Fibroblast of skin of left quadriceps (primary cell): ENCODE results near the gene UNC13A.

Experiments used
- DNase-seq, 2 experiments: peaks; one replicate each; pipeline ENCODE4 v3.0.0-alpha.2; 2013; ENCODE audit warnings: low read depth in 2 of 2

Gene UNC13A

DNA sequence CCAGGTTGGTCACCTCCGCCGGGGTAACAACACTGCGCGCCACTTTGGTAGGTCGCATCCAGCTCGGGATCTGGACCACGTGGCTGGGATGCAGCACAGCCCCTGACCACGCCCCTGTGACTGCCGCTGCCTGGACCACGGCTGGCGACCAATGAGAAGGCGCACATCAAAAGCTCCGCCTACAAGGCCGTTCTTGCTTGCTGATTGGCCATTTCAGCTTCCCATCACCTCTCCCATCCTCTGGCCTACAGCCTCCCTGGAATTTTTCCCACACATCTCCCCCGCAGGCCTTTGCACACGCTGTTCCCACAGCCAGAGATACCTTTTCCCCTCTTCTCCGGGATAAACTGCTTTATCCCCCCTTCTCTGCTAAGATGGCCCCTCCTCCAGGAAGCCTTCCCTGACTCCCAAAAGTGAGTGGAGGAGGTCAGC lies 18.6 kb upstream of the UNC13A start:
- DNase-seq: peak in 1 of 2 experiments; percentile 4

DNA sequence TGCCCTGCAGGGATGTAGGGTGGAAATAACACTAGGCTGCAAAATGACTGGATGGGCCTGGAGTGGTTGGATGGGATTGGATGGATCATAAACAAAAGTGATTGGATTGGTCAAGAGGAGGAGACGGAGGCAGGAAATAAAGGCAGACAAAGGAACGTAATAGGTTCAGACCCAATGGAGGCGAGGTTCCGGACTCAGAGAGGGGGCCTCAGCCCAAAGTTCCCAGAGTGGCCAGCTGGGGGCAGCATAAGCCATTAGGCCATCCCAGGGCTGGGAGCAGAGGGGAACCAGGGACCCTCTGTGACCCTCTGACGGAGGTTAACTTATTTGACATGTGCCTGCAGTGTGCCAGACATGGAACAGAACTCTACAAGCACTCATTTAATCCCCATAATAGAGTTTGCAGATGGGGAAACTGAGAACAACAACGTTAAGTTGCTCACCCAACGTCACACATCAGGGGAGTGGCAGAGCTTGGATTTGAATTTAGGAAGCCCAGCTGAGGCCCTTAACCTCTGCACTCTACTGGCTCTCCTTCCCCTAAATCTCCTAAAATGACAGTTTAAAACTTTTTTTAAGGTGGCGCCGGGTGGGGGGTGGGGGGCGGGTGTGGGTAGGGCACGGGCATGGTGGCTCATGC lies 15.8 kb upstream of the UNC13A start:
- DNase-seq: no peak

DNA sequence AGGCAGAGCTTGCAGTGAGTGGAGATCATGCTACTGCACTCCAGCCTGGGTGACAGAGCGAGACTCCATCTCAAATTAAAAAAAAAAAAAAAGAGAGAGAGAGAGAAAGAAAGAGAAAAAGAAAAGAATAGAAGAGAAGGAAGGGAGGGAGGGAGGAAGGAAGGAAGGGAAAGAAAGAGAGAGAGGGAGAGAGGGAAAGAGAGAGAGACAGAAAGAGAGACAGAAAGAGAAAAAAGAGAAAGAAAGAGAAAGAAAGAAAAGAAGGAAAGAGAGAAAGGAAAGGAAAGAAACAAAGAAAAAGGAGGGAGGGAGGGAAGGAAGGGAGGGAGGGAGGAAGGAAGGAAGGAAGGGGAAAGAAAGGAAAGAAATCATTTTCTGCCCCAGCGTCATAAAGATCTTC lies 7.0 kb upstream of the UNC13A start:
- DNase-seq: no peak

DNA sequence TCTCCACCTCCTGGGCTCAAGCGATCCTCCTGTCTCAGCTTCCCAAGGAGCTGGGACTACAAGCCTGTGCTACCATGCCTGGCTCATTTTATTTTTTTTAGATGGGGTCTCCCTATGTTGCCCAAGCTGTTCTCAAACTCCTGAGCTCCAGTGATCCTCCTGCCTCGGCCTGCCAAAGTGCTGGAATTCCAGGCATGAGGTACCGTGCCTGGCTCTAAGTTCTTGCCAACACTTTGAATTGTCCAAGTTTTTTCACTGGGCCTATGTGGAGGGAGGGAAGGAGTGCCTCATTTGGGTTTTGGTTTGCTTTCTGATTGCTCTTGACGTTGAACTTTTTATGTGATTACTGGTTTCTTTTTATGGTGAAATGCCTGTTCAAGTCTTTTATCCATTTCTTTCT lies 4.4 kb upstream of the UNC13A start:
- no peak for DNase-seq

DNA sequence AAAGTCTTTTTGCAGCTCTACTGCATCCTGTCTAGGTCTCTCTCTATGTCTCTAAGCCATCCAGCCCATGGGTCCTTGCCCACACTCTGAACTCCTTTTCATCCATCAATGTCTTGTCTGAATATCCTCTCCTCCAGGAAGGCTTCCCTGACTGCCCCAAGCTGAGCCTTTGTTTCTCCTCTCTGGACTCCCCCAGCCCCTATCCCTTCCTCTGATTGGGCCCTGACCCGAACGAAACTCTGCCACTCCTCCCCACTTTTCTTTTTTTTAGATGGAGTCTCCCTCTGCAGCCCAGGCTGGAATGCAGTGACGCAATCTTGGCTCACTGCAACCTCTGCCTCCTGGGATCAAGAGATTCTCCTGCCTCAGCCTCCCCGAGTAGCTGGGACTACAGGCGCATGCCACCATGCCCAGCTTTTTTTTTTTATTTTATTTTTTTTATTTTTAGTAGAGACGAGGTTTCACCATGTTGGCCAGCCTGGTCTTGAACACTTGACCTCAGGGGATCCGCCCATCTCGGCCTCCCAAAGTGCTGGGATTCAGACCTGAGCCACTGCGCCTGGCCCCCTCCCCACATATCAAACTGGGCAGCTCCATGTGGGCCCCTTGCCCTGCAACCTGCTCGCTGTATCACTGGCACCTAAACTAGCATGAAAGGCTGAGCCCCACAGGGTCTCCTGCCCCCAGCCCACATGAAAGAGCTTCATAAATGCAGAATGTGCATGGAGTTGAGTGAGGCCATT lies 870 bp upstream of the UNC13A start:
- DNase-seq: no peak

DNA sequence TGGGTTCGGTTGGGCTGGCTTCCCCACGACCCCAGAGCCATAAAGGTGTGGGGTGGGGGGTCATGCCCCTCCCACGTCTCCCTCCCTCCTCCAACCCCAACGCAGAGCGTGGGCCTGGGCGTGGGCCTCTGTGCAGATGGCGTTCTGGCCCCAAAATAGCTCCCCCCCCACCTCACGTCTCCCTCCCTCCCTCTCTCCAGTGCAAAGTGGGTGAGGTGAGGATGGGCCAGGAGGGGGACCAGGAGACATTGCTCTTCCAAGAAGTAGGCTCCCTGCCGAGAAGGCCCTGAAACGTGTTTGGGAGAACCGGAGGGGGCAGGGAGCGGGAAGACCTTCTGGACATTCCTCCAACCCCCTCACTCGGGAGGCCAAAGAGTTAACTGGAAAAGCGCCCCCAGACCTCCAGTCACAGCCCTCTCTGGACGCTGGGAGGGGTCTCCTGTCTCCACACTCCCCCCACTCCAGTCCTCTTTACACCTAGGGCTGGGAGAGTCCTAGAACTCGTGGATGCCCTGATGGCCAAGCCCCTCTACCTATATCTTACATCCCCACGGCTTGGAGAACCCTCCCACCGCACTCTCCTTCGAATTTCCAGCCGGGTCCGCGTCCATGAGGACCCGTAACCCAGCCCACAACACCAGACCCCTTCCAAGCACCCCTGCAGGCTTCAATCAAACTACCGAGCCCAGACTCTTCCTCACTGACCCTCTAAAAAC lies 855 bp downstream of the UNC13A start:
- no peak for DNase-seq

DNA sequence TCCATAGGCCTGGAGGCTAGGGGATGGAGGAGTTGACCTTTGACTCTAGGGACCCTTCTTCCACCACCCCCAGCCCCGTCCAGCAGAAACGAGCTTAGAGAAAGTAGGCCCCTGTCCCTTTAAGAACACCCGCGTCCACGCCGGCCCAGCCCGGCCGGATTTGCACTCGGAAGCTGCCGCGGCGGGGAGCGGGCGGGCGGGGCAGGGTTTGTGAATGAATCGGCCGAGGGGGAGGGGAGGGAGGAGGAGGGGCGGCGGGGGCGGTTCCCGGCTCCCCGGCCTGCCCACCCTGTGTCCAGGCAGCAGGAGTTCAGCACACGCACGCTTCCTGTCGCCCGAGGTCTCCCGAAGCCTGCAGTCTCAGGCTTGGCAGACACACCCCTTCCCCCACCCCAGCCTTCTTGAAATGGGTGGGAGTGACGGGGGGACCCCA lies 1.5 kb downstream of the UNC13A start:
- DNase-seq: no peak

DNA sequence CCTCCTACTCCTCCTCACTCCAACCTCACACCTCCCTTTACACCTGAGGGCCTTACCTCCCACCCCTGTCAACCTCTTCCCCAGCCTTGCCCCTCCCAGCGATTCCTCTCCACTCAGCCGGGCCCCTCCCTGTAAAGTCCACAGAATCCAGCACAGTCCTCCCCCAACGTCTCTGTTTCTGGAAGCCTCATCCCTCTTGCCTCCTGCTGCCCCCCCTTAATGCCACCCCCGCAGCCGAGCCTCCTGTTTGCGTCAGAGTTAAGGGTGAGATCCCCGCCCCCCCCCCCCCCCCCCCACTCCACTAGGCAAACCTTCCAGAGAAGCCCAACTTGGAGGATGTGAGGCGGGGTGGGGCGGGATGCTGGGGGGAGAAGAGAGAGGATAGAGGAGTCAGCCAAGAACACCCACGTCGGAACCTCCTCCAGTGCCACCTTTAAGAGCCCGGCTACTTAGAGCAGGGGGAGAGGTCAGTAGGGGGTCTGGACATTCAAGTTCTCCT lies 2.1 kb downstream of the UNC13A start:
- no peak for DNase-seq

DNA sequence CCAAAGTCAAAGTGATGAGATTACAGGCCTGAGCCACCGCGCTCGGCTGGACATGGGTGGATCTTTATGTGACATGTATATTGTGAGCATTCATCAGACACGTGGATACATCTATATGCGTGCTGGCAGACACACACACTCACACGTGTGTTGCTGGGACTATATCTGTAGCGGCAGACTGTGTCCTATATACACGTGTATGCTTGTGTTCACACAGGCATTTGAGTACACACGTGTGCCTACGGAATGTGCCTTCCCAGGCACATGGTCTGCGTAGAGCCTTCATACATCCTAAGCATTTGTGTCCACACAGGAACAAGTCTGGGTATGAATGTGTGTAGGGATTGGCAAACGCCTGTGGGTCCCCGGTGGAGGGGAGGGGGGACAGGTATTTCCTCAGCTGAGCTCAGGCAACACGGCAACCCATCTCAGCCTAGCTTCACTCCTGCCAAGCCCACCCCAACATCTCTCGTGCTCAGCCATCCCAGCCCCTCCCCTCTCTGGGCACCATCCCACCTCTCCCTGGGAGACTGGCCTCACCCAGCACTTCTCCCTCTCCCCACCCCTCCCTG lies 2.6 kb downstream of the UNC13A start:
- DNase-seq: no peak

DNA sequence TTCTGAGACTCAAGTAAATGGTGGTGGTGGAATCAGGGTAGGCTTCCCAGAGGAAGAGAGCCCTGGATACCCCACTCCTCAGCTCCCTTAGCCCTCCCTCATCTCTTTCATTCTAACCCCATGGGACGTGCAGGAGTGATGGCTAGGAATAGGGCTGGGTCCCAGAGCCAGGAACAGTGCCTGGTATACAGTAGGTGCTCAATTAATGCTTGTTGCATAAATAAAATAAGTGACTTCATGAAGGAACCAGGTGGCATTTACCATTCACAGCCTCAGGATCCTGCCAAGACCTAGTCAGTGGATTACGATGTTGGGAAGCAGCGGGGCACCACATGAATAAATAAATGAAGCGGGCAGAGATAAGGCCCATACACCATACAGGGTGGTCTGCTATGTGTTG lies 3.9 kb downstream of the UNC13A start:
- no peak for DNase-seq

DNA sequence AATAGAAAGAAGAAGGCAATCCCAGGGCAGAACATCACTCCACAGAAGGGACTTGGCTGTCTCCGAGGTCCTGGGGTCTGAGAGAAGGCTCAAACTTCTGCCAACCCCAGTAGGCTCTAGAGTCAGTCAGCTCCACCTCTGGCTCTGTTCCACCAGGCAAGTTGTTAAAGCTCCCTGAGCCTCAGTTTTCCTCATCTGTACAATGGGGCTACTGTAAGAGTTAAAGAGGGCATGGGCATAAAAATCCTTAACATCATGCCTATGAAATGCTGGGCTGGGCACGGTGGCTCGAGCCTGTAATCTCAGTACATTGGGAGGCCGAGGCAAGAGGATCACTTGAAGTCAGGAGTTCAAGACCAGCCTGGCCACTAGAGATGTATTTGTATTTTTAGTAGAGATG lies 5.1 kb downstream of the UNC13A start:
- no peak for DNase-seq

DNA sequence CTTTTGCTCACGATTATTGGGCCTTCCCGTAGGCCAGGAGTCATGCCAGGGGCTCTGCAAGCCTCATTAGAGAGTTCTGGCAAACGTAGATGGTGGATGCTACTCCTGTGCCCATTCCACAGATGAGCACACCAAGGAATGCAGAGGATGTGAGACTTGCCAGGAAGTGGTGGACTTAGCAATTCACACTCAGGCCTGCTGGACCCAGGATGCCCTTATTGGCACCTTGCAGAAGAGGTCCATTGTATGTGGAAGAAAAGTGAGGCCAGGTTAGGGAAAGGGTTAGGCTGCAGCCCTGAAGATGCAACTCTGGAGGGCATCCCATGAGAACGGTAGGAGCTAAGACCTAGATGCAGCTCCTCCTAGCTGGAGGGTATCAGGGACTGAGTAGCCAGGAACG lies 5.9 kb downstream of the UNC13A start:
- no peak for DNase-seq

DNA sequence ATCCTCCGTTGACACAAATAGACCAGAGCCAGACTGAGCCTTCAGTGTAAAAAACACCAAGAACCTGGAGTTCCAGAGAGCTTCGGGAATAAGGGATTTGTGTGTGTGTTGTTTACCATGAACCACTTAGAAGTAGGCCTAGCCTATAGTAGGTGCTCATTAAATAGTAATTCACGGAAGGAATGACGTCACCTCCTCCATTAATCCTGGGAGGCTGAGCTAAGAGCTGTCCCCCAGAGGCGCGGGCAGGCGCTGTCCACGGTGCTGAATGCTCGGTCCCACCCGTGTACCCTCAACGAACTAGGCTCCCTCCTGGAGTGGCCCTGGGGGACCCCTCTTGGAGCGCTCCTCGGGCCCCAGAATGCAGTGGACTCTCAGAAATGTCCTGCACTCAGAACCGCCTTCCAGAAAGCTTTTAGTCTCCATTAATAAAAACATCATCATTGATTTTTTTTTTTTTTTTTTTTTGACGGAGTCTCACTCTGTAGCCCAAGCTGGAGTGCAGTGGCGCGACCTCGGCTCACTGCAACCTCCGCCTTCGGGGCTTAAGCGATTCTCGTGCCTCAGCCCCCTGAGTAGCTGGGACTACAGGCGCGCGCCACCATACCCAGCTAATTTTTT lies 6.5 kb downstream of the UNC13A start:
- DNase-seq: no peak

DNA sequence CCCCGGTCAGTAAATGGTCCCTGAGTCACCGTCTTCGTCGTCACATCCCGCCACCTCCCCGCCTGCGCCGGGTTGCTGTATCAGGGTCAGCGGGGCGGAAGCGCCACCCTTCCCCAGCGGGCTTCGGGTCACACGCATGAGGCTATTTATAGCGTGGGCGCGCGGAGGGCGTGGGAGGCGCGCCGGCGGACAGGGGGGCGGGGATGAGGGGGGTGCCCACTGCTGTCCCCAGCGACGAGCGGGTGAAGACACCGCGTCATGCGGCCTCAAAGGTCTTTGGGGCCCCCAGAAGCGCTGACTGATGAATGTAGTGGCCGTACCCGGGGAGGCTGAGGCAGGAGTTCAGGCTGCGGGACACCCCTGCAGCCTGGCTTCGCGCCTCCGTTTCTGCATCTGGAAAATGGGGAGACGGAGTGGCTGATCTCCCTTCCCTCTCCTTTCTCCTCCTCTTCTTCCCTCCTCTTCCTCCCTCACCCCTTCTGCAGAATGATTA lies 7.9 kb downstream of the UNC13A start:
- no peak for DNase-seq

DNA sequence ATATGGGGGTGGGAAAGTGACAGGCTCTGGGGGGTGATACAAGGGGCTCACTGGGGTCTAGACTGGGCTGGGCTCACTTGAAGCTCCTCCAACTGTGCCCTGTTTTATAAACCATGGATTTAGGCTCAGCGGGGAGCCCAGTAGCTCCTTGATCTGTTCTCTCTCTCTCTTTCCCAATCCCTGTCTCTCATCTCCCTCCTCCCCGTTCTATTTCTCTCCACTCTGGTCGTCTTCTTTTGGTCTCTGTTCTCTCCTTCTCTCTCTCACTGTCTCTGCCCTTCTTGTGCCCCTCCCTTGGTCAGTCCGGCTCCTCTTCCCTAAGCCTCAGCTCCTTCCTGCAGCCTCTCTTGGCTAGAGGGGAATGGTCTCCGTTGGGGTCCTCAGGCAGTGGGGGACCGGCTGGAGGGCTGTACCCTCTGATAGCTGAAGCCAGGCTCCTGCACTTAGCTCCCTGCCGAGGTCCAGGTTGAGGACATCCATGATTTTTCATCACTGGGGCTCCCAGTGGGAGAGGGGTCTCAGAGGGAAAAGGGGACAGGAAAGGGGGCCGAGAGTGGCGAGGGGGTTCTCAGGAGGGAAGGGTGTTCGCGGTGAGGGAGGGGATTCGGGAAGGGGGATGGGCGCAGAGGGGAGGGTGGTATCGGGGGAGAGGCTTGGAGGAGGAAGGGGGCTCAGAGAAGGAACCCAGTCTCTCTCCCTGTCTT lies 8.5 kb downstream of the UNC13A start:
- DNase-seq: no peak

DNA sequence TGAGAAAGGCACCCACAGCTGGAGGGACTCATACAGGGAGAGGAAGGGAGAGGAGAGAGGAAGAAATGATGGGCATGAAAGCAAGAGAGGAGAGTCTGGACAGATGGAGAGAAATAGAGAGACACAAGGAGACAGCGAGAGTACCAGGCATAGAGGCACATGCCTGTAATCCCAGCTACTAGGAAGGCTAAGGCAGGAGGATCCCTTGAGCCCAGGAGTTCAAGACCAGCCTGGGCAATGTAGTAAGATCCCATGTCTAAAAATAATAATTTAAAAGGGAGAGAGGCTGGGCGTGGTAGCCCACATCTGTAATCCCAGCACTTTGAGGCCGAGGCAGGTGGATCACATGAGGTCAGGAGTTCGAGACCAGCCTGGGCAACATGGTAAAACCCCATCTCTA lies 9.3 kb downstream of the UNC13A start:
- DNase-seq: no peak

DNA sequence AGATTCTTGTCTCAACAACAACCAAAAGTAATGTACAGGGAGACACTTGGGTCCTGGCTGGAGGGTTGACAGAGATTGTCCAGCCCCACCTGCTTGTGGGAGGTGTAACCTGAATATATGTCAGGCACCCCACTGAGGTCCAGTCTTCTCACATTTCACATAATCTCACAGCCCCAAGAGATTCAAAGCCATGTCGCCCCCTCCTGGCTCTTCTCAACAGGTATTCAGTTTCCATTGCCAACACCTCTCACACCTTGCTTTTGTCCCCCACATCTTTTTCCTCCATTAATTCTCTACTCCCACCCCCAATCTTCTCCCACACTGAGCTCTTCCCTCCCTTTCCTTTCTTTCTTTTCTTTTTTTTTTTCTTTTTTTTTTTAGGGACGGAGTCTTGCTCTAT lies 11.2 kb downstream of the UNC13A start:
- no peak for DNase-seq

DNA sequence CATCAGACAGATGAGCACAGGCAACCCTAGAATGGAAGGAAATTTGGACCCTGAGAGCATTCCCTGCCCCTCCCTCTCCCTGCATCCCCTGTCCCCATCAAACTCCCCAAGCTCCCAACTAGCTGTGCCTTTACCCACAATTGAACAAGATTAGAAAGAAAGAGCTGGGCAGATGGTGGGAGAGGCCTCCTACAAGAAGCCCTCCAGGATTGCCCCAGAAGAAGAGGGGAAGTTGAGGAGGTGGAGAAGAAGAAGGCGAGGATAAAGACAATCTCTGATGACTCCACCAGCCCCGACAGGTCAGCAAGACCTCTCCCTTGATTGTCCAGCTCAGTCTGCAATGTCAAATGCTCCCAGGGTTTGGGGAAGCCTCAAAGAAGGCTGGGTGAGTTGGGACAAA lies 11.9 kb downstream of the UNC13A start:
- DNase-seq: no peak

DNA sequence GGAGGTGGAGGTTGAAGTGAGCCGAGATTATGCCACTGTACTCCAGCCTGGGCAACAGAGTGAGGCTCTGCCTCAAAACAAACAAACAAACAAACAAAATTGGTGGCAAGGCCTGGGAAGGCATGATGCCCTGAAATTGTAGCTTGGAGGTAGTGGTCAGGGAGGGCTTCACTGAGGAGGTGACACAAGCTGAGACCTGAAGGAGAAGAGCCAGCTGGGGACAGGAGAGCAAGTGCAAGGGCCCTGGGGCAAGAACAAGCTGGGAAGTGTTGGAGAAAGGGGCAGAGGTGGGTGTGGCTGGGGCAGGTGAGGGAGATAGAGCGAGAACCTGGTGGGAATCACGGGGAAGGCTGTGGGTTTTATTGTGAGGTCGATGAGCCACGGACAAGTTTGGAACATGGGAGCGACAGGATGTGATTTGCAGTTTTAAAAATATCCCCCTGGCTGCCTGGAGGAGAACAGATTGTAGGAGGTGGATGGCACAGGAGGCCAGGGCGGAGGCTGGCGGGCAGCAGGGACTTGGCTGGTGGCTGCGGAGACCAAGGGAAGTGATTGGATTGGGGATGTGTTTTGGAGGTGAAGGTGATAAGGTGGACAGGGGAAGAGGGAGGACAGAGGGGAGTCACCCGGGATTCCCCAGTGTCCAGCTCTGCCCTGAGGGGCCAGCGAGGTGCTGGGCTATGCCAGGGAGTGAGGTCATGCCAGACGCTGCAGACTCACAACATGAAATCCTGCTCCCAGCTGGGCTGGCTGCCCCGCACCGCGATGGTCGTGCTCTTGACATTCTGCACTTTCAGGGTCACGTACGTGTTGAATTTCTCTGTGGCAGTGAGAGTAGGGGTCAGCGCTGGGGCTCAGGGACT lies 14.0 kb downstream of the UNC13A start:
- no peak for DNase-seq

DNA sequence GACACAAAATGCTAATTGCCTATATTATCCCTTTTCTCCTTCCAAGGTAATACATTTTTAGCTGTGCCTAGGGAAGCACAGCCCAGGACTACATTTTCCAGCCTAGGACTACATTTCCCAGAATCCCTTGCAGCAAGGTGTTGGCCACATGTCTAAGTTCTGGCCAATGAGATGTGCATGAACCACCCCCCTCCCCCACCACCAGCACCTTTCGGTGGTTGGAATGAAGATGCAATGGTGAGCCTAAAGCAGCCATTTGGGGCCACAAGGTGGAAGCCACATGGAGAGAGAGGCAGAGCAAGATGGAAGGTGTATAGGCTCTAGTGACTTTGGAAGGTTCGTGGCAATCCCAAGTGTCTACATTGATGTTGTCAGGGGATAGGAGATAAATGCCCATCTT lies 16.2 kb downstream of the UNC13A start:
- DNase-seq: no peak
